ENCODE measurements around the gene ZNF418. TPM values are rescaled to one million over a fixed set of nuclear protein-coding genes. Genes with fewer than 3 reads are reported as not detected.

Gene ZNF418
- total RNA-seq (1 to 10 TPM; 5.2 to 9.7 TPM), polyA plus RNA-seq (1 to 10 TPM; 1.7 to 4.6 TPM)

DNA sequence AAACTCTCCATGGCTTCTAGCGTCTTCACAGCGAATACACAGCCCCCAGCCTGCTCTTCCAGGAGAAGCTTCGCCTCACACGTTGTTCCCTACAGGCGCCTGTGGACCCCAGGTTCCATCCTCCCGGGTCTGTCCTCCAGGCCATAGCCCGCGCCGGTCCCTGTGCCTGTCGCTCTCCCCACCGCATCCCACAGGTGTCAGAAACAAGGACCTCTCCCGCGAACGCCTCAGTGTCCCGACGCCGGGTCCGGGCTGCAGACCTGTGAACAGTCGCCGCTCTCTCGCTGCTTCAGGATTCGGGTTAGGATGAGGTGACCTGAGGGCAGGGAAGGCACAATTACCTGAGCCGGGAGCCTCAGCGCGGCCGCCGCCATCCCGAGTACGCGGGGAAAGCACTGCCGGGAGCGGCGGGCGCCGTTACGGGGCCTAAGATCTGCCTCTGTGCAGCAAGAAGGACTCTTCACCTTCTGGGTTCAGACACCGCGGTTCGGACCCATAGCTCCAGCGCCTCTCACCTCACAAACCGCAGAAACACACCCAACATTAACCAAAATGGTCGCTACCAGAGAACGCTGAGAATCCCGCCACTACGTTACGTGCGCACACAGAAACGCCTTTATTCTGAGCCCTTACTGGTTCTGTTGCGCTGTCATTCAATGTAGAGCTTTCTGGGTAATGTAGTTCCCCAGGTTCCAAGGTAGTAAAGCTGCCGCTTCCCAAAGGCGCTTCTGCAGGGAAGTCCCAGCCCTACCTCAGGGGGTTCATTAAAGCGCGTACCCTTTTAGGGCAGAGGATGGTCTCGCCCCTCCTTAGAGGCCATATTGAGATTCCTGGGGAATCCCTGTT lies at the start of gene ZNF418:
Gene ZNF418, minus strand, starts transcription at position 583 of the 846 bp plus-strand sequence. CDS start 1,580 bp downstream, outside the sequence.
- peak within 1 kb of the TSS; percentile 84 to 91 (median 89) for H3K4me3 Mint-ChIP-seq
- POLR2A ChIA-PET (ENCODE audit: partially characterized antibody), result interaction anchor here (0.7 to 1.2 kb wide), 2 partner anchors 18 to 68 kb away, joined by 4 to 5 read pairs; partner anchors contain the start of gene ZNF606
- CTCF ChIA-PET (ENCODE audit: partially characterized antibody), result interaction anchor here (0.6 kb wide), 1 partner anchor 32 kb away, joined by 3 read pairs; no protein-coding TSS in a partner anchor
- H3K27ac Mint-ChIP-seq, result peak within 1 kb of the TSS; percentile 77 to 96 (median 91)
- no peaks in the 10 kb centered on the region for H3K27me3 ChIP-seq (ENCODE audit: insufficient read depth, low read length)
- H3K4me1 ChIP-seq (ENCODE audit: insufficient read depth, low read length), result peaks cover 6% of the 10 kb centered on the region
- peaks cover 0 to 39% of the 10 kb centered on the region in 2 donors for H3K9me3 ChIP-seq (ENCODE audit: control insufficient read depth in 1 of 2, low read length in 2 of 2)
- no peaks in the 10 kb centered on the region for H3K27me3 Mint-ChIP-seq
- H3K36me3 Mint-ChIP-seq, result peaks cover 45 to 64% of the 10 kb centered on the region in 2 donors
- peaks cover 0 to 11% (median 4%) of the 10 kb centered on the region in 4 donors for H3K4me1 Mint-ChIP-seq
- intact Hi-C loops (cut with micrococcal nuclease), result no loop called here
- peak; percentile 40 to 66 (median 46) for DNase-seq
- peak within 1 kb of the TSS in 1 of 2 donors; percentile 33 for H3K4me3 ChIP-seq (ENCODE audit: low read length in 2 of 2)
- H3K27ac ChIP-seq (ENCODE audit: low read depth, low read length), result peak within 1 kb of the TSS; percentile 50
- H3K9me3 Mint-ChIP-seq, result peaks cover 2 to 96% (median 83%) of the 10 kb centered on the region in 8 donors
- no peaks in the 10 kb centered on the region for H3K36me3 ChIP-seq (ENCODE audit: insufficient read depth, low read length)

DNA sequence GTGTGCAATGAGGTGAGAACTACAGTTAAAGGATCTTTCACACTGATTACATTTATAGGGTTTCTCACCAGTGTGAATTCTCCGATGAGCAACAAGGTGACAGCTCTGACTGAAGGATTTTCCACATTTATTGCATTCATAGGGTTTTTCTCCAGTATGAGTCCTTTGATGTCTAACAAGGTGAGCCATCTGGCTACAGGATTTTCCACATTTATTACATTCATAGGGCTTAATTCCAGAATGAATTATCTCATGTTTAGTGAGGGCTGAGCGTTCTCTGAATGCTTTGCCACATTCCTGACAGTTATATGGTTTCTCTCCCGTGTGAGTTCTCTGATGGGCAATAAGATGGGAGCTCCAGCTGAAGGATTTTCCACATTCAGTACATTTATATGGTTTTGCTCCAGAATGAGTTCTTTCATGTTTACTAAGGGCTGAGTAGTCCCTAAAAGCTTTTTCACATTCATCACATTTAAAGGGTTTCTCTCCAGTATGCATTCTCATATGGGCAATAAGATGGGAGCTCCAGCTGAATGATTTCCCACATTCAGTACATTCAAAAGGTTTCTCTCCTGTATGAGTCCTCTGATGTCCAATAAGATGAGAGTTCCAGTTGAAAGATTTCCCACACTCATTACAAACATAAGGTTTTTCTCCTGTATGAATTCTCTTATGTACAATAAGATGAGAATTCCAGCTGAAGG lies 43.5 kb upstream of the ZNF418 start:
- Histone ChIP-seq H3K9me3 (ENCODE audit: control insufficient read depth in 1 of 2, low read length in 2 of 2) (peaks cover 12 to 92% of the 10 kb centered on the region in 2 donors), H3K36me3 (ENCODE audit: insufficient read depth, low read length) (peaks cover 13% of the 10 kb centered on the region), H3K4me3 (ENCODE audit: low read length in 2 of 2) (no peak overlapping the region), H3K4me1 (ENCODE audit: insufficient read depth, low read length) (no peaks in the 10 kb centered on the region), H3K27me3 (ENCODE audit: insufficient read depth, low read length) (no peaks in the 10 kb centered on the region), H3K27ac (ENCODE audit: low read depth, low read length) (no peak overlapping the region)
- no peaks in the 10 kb centered on the region for H3K4me1 Mint-ChIP-seq
- intact Hi-C loops (cut with micrococcal nuclease), result no loop called here
- no peak for DNase-seq
- H3K9me3 Mint-ChIP-seq, result peaks cover 3 to 100% (median 96%) of the 10 kb centered on the region in 8 donors
- H3K27me3 Mint-ChIP-seq, result no peaks in the 10 kb centered on the region
- no peak overlapping the region for H3K27ac Mint-ChIP-seq
- peaks cover 74 to 83% of the 10 kb centered on the region in 2 donors for H3K36me3 Mint-ChIP-seq
- CTCF ChIA-PET (ENCODE audit: partially characterized antibody), result no interaction called here
- POLR2A ChIA-PET (ENCODE audit: partially characterized antibody), result interaction anchor here (1.3 kb wide), 1 partner anchor 24 kb away, joined by 3 read pairs; the partner anchor contains the start of gene ZNF606
- no peak overlapping the region for H3K4me3 Mint-ChIP-seq

DNA sequence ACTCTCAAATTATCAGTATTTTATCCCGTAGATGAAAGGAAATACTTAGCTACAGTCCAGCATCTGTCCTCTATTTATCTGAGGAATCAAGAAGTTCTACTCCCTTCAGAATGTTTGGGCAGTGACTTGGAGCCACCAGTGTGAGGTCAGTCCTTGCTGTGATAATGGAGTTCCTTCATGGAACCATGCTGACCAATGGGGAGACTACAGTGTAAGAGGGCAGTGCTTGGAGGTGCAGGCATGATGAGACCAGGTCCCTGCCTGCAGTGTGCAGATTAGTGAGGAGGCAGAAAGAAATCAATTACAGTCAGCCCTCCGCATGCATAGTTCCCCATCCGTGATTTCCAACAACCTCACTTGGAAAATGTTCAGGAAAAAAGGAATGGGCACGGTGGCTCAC lies 39.2 kb upstream of the ZNF418 start, which contains the start of gene C19orf18:
Gene C19orf18, minus strand, starts transcription at position 101 of the 400 bp plus-strand sequence. CDS start 102 bp downstream, outside the sequence.
- POLR2A ChIA-PET (ENCODE audit: partially characterized antibody), result no interaction called here
- Mint-ChIP-seq H3K4me3 (peak within 1 kb of the TSS in 2 of 8 donors; percentile 28 to 57), H3K27me3 (no peaks in the 10 kb centered on the region), H3K36me3 (peaks cover 46 to 57% of the 10 kb centered on the region in 2 donors), H3K27ac (no peak within 1 kb of the TSS), H3K9me3 (peaks cover 0 to 97% (median 90%) of the 10 kb centered on the region in 8 donors), H3K4me1 (no peaks in the 10 kb centered on the region)
- CTCF ChIA-PET (ENCODE audit: partially characterized antibody), result no interaction called here
- Histone ChIP-seq H3K4me1 (ENCODE audit: insufficient read depth, low read length) (no peaks in the 10 kb centered on the region), H3K27ac (ENCODE audit: low read depth, low read length) (no peak within 1 kb of the TSS), H3K36me3 (ENCODE audit: insufficient read depth, low read length) (peaks cover 3% of the 10 kb centered on the region), H3K27me3 (ENCODE audit: insufficient read depth, low read length) (no peaks in the 10 kb centered on the region), H3K4me3 (ENCODE audit: low read length in 2 of 2) (no peak within 1 kb of the TSS), H3K9me3 (ENCODE audit: control insufficient read depth in 1 of 2, low read length in 2 of 2) (peaks cover 6 to 69% of the 10 kb centered on the region in 2 donors)
- intact Hi-C loops (cut with micrococcal nuclease), result no loop called here
- no peak for DNase-seq

DNA sequence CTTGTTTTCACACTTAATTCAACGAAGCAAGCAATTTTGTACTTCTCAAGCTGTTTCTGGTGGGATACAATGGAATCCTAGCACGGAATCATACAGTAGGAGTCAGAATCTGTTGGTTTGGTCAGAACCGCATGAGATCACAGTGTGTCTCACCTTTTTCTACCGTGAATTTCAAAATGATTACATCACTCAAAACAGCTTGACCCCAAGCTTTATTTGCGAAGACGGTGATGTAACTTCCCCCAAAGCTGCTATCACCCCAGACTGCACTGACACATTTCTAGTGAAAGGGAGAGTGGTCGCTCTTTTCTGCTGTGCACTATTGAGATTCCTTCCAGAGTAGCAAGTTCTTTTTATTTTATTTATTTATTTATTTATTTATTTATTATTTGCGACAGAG lies 29.6 kb upstream of the ZNF418 start:
- ChIA-PET CTCF (ENCODE audit: partially characterized antibody) (no interaction called here), POLR2A (ENCODE audit: partially characterized antibody) (no interaction called here)
- H3K4me3 Mint-ChIP-seq, result no peak overlapping the region
- Histone ChIP-seq H3K27me3 (ENCODE audit: insufficient read depth, low read length) (no peaks in the 10 kb centered on the region), H3K27ac (ENCODE audit: low read depth, low read length) (no peak overlapping the region), H3K4me3 (ENCODE audit: low read length in 2 of 2) (no peak overlapping the region), H3K9me3 (ENCODE audit: control insufficient read depth in 1 of 2, low read length in 2 of 2) (peaks cover 0 to 12% of the 10 kb centered on the region in 2 donors), H3K4me1 (ENCODE audit: insufficient read depth, low read length) (no peaks in the 10 kb centered on the region), H3K36me3 (ENCODE audit: insufficient read depth, low read length) (no peaks in the 10 kb centered on the region)
- peaks cover 5 to 78% (median 57%) of the 10 kb centered on the region in 8 donors for H3K9me3 Mint-ChIP-seq
- intact Hi-C loops (cut with micrococcal nuclease), result no loop called here
- H3K27ac Mint-ChIP-seq, result no peak overlapping the region
- H3K4me1 Mint-ChIP-seq, result no peaks in the 10 kb centered on the region
- H3K36me3 Mint-ChIP-seq, result peaks cover 28 to 33% of the 10 kb centered on the region in 2 donors
- DNase-seq, result no peak
- no peaks in the 10 kb centered on the region for H3K27me3 Mint-ChIP-seq

- Histone ChIP-seq H3K9me3 (ENCODE audit: control insufficient read depth in 1 of 2, low read length in 2 of 2) (no peaks in the 10 kb centered on the region), H3K36me3 (ENCODE audit: insufficient read depth, low read length) (no peaks in the 10 kb centered on the region), H3K4me3 (ENCODE audit: low read length in 2 of 2) (no peak overlapping the region), H3K27me3 (ENCODE audit: insufficient read depth, low read length) (no peaks in the 10 kb centered on the region), H3K27ac (ENCODE audit: low read depth, low read length) (no peak overlapping the region), H3K4me1 (ENCODE audit: insufficient read depth, low read length) (no peaks in the 10 kb centered on the region)
- ChIA-PET CTCF (ENCODE audit: partially characterized antibody) (no interaction called here), POLR2A (ENCODE audit: partially characterized antibody) (no interaction called here)
- no peak overlapping the region for H3K4me3 Mint-ChIP-seq
- peaks cover 0 to 3% of the 10 kb centered on the region in 2 donors for H3K27me3 Mint-ChIP-seq
- H3K36me3 Mint-ChIP-seq, result peaks cover 23 to 28% of the 10 kb centered on the region in 2 donors
- H3K4me1 Mint-ChIP-seq, result no peaks in the 10 kb centered on the region
- H3K27ac Mint-ChIP-seq, result no peak overlapping the region
- DNase-seq, result no peak
- H3K9me3 Mint-ChIP-seq, result peaks cover 5 to 78% (median 56%) of the 10 kb centered on the region in 8 donors
- intact Hi-C loops (cut with micrococcal nuclease), result no loop called here
These were observed 26.6 kb upstream of the ZNF418 start for GRCh38 chr19:57961785-57962184.

DNA sequence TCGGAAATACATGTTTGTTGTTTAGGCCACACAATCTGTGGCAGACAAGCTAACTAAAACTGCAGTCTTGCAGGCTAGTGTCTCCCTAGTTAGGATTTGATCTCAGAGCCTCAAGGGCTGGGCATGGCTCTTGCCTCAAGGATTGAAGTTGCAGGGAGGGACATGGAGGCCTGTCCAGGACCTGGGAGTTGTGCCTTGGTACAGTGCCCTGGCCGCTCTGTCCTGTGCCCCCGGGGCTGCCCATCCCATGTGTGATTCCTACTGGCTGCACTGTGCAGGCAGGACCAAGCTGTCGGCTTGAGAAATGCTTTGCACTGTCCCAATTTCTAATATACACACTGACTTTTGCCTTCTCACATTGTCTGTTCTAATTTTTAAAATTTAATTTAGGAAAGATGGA lies 19.8 kb upstream of the ZNF418 start:
- Mint-ChIP-seq H3K27me3 (peaks cover 0 to 10% of the 10 kb centered on the region in 2 donors), H3K9me3 (peaks cover 4 to 62% (median 56%) of the 10 kb centered on the region in 8 donors), H3K4me3 (no peak overlapping the region), H3K36me3 (peaks cover 19 to 20% of the 10 kb centered on the region in 2 donors), H3K27ac (no peak overlapping the region), H3K4me1 (no peaks in the 10 kb centered on the region)
- Histone ChIP-seq H3K4me3 (ENCODE audit: low read length in 2 of 2) (no peak overlapping the region), H3K4me1 (ENCODE audit: insufficient read depth, low read length) (no peaks in the 10 kb centered on the region), H3K9me3 (ENCODE audit: control insufficient read depth in 1 of 2, low read length in 2 of 2) (peaks cover 0 to 3% of the 10 kb centered on the region in 2 donors), H3K27ac (ENCODE audit: low read depth, low read length) (no peak overlapping the region), H3K36me3 (ENCODE audit: insufficient read depth, low read length) (no peaks in the 10 kb centered on the region), H3K27me3 (ENCODE audit: insufficient read depth, low read length) (no peaks in the 10 kb centered on the region)
- ChIA-PET POLR2A (ENCODE audit: partially characterized antibody) (no interaction called here), CTCF (ENCODE audit: partially characterized antibody) (no interaction called here)
- intact Hi-C loops (cut with micrococcal nuclease), result no loop called here
- no peak for DNase-seq

DNA sequence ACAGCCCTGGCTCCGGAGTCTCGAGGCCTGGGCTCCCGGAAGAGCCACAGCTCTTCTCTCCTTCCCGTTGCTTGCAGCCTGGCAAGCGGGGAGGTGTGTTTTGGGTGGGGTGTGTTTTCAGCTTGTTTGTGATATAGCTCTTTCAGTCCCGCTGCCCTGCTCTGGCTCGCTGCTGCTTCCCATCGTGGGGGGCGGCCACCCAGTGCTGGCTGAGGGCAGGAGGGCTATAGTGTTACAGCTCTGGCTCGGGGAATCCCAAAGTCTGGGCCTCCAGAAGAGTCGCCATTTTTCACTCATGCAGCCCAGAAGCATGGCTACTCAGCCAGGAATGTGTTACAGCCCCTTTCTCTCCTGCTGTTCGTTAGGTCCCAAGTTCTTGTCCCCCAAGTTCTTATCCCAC lies 14.5 kb upstream of the ZNF418 start:
- Mint-ChIP-seq H3K4me3 (peak overlapping the region in 1 of 8 donors; percentile 15), H3K36me3 (peaks cover 21 to 35% of the 10 kb centered on the region in 2 donors), H3K27me3 (peaks cover 0 to 4% of the 10 kb centered on the region in 2 donors), H3K9me3 (peaks cover 4 to 56% (median 50%) of the 10 kb centered on the region in 8 donors), H3K4me1 (peaks cover 13 to 24% (median 20%) of the 10 kb centered on the region in 4 donors), H3K27ac (no peak overlapping the region)
- intact Hi-C loops (cut with micrococcal nuclease), result no loop called here
- no peak for DNase-seq
- peaks cover 18% of the 10 kb centered on the region for H3K4me1 ChIP-seq (ENCODE audit: insufficient read depth, low read length)
- CTCF ChIA-PET (ENCODE audit: partially characterized antibody), result no interaction called here
- POLR2A ChIA-PET (ENCODE audit: partially characterized antibody), result interaction anchor here (2.2 kb wide), 1 partner anchor 53 kb away, joined by 12 read pairs; the partner anchor contains the start of gene ZNF606
- H3K27me3 ChIP-seq (ENCODE audit: insufficient read depth, low read length), result no peaks in the 10 kb centered on the region
- no peaks in the 10 kb centered on the region for H3K36me3 ChIP-seq (ENCODE audit: insufficient read depth, low read length)
- H3K27ac ChIP-seq (ENCODE audit: low read depth, low read length), result no peak overlapping the region
- no peak overlapping the region for H3K4me3 ChIP-seq (ENCODE audit: low read length in 2 of 2)
- peaks cover 0 to 13% of the 10 kb centered on the region in 2 donors for H3K9me3 ChIP-seq (ENCODE audit: control insufficient read depth in 1 of 2, low read length in 2 of 2)

All from CD4-positive, alpha-beta memory T cell (primary cell).